ENCODE data around the gene COL23A1. TPM values are rescaled to one million over a fixed set of nuclear protein-coding genes. Genes with fewer than 3 reads are reported as not detected.

Gene COL23A1
- total RNA-seq, 2 donors from 2014 or later = 1.5 to 2.5 TPM

DNA sequence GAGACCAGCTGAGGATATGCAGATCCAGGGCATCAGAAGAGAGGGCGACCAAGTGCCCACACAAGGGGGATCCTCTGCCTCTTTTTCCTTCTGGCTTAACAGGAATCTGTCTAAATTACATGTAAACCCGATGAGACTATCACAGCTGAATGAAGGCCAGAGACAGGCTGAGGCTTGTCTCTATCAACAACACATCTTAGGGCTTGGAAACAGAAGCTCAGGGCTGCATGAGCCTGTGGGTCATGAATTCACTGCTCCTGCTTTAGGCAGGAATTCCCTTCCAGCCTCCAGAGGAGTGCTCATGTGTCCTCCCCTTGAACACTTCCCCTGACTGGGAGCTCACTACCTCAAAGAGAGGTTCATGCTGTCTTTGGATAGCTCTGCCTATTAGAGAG is 251.4 kb downstream of the COL23A1 start:
- no peaks in the 10 kb centered on the region for H3K4me1 ChIP-seq (ENCODE audit: control insufficient read depth in 1 of 2, low read depth in 2 of 2)
- H3K4me3 ChIP-seq = no peak overlapping the region
- ATAC-seq (ENCODE audit: insufficient number of reproducible peaks, low FRiP score, low read depth) (no peak), DNase-seq (ENCODE audit: low spot score) (no peak)
- no peak overlapping the region for H3K27ac ChIP-seq
- no peaks in the 10 kb centered on the region for H3K9me3 ChIP-seq
- H3K27me3 ChIP-seq (replicated peaks; ENCODE audit: insufficient read depth) = no peaks in the 10 kb centered on the region
- no peaks in the 10 kb centered on the region for H3K36me3 ChIP-seq
- TF ChIP-seq, protein P1, sequence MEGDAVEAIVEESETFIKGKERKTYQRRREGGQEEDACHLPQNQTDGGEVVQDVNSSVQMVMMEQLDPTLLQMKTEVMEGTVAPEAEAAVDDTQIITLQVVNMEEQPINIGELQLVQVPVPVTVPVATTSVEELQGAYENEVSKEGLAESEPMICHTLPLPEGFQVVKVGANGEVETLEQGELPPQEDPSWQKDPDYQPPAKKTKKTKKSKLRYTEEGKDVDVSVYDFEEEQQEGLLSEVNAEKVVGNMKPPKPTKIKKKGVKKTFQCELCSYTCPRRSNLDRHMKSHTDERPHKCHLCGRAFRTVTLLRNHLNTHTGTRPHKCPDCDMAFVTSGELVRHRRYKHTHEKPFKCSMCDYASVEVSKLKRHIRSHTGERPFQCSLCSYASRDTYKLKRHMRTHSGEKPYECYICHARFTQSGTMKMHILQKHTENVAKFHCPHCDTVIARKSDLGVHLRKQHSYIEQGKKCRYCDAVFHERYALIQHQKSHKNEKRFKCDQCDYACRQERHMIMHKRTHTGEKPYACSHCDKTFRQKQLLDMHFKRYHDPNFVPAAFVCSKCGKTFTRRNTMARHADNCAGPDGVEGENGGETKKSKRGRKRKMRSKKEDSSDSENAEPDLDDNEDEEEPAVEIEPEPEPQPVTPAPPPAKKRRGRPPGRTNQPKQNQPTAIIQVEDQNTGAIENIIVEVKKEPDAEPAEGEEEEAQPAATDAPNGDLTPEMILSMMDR (IDR thresholded peaks at IDR 0.05) = no peak

DNA sequence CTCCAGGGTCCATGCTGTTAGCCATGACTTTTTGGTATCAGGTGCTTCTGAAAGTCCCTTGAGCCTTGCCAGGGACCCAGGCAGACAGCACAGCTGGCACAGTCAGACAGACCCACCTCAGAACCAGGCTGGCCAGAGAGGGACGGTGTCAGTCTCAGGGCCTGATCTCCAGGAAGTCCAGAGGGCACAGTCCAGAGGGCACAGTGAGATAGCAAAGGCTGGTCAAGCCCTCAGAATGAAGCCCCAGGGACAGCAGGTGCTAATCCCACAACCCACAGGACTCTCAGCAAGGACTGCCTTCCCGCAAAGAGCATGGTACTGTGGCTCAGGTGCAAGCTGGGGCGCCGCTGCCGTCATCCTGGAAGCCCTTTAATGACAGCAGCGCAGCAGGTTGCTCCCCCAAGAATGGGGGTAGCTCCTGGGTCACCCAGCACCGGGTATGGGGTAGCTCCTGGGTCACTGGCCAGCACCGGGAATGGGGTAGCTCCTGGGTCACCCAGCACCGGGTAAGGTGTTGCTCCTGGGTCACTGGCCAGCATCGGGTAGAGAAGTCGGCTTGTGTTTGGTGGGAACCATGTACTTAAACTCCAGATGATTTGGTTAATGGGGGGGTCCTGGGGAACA is 252.0 kb downstream of the COL23A1 start:
- no peak overlapping the region for H3K27ac ChIP-seq
- no peaks in the 10 kb centered on the region for H3K9me3 ChIP-seq
- no peaks in the 10 kb centered on the region for H3K36me3 ChIP-seq
- no peaks in the 10 kb centered on the region for H3K4me1 ChIP-seq (ENCODE audit: control insufficient read depth in 1 of 2, low read depth in 2 of 2)
- no peaks in the 10 kb centered on the region for H3K27me3 ChIP-seq (replicated peaks; ENCODE audit: insufficient read depth)
- no peak overlapping the region for H3K4me3 ChIP-seq
- DNase-seq (ENCODE audit: low spot score) = no peak
- TF ChIP-seq, protein P1 (IDR thresholded peaks at IDR 0.05) = no peak
- ATAC-seq (ENCODE audit: insufficient number of reproducible peaks, low FRiP score, low read depth) = no peak

DNA sequence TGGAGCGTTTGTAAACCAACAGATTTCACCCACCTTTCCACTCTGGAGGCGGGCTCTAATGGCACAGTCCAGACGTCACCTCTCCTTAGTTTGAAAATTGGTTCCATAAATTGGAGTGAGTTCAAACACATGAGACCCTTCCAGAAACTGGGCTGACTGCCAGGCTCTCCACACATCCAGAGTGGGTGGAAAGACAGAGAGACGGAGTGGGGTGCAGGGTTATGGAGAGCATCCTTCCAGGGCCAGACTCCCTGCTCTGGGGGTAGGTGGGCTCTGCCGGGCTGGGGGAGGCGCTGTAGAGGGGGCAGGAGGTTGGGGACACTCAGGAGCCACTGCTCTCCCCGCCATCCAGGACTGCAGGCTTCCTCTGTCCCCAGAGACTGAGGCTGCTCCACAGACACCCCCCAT is 252.9 kb downstream of the COL23A1 start:
- Histone ChIP-seq H3K36me3 (no peaks in the 10 kb centered on the region), H3K27ac (no peak overlapping the region), H3K27me3 (replicated peaks; ENCODE audit: insufficient read depth) (no peaks in the 10 kb centered on the region), H3K4me3 (no peak overlapping the region), H3K9me3 (no peaks in the 10 kb centered on the region), H3K4me1 (ENCODE audit: control insufficient read depth in 1 of 2, low read depth in 2 of 2) (peaks cover 0 to under 1% of the 10 kb centered on the region in 2 donors)
- no peak for ATAC-seq (ENCODE audit: insufficient number of reproducible peaks, low FRiP score, low read depth)
- DNase-seq (ENCODE audit: low spot score) = no peak
- TF ChIP-seq, protein P1 (IDR thresholded peaks at IDR 0.05) = no peak

DNA sequence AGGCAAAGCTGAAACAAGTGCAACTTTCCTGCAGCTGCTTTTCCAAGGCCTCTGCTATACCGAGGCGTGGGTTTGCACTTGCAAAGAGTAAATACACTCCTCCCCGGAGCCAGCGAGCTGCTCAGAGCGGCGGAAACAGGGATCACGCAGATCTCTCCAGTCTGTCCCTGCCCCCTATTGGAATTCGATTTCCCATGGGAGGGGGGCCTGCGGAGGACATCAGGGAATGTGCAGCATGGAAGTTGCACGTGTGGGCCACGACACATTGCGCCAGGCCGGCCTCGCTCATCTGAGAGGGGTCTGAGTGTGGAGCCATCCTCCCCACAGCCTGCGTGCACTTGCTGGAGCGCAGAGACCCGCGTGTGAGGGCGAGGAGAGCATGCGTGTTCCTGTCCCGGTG is 253.3 kb downstream of the COL23A1 start:
- Histone ChIP-seq H3K4me3 (no peak overlapping the region), H3K36me3 (no peaks in the 10 kb centered on the region), H3K27ac (no peak overlapping the region), H3K9me3 (no peaks in the 10 kb centered on the region), H3K27me3 (replicated peaks; ENCODE audit: insufficient read depth) (no peaks in the 10 kb centered on the region), H3K4me1 (ENCODE audit: control insufficient read depth in 1 of 2, low read depth in 2 of 2) (peaks cover 2 to 5% of the 10 kb centered on the region in 2 donors)
- TF ChIP-seq, protein P1 (IDR thresholded peaks at IDR 0.05) = no peak
- DNase-seq (ENCODE audit: low spot score) = no peak
- ATAC-seq (ENCODE audit: insufficient number of reproducible peaks, low FRiP score, low read depth) = no peak

DNA sequence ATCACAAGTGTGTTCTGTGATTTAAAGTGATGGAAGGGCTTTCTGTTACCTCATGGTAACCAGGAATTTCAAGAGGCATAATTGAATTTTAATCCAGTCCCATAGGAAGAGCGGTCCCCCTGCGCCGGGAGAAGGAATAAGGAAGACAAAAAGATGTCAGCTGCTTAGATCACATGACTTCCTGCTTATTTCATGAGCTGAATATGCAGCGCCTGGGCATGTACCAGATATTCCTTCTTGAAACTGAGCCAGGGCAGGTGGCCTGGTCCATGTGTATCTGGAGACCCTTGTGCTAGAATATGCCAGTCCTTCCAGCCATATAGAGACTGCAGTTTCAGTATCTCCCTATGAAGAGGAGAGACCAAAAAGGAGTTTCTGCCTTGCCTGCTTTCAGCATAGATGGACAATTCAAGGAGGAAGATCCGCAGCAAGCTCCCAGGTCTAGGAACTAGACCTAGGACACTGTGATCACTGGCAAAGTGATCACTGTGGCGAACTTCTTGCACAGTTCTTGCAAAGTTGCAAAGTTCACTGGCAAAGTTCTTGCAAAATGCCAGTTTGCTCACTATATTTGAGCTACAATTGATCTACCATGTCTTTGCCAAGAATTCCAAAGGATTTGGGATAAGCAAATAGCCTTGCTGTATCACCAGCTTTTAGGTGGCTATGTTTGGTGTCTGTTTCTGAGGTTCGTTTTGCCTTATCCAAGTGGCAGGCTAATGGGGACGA is 254.7 kb downstream of the COL23A1 start:
- TF ChIP-seq, protein P1 (IDR thresholded peaks at IDR 0.05) = no peak
- ATAC-seq (ENCODE audit: insufficient number of reproducible peaks, low FRiP score, low read depth) (no peak), DNase-seq (ENCODE audit: low spot score) (no peak)
- Histone ChIP-seq H3K27ac (no peak overlapping the region), H3K9me3 (no peaks in the 10 kb centered on the region), H3K4me3 (no peak overlapping the region), H3K27me3 (replicated peaks; ENCODE audit: insufficient read depth) (no peaks in the 10 kb centered on the region), H3K36me3 (no peaks in the 10 kb centered on the region), H3K4me1 (ENCODE audit: control insufficient read depth in 1 of 2, low read depth in 2 of 2) (peaks cover 11 to 20% of the 10 kb centered on the region in 2 donors)

Data from thoracic aorta (tissue), 2 donors.